GM19324 (cell line): ENCODE results near the gene PDE8A.

Source experiments
- ATAC-seq: cut with Tn5 transposase; IDR thresholded peaks from one replicate; pipeline ENCODE4 v1.9.1; 2021; ENCODE audit warnings: mild to moderate bottlenecking, moderate library complexity; ENCODE audit not compliant: unreplicated experiment, low FRiP score

PDE8A gene

GRCh38 chr15:85029221-85029620 is 47.6 kb downstream of the PDE8A start:
- no peak for ATAC-seq

DNA sequence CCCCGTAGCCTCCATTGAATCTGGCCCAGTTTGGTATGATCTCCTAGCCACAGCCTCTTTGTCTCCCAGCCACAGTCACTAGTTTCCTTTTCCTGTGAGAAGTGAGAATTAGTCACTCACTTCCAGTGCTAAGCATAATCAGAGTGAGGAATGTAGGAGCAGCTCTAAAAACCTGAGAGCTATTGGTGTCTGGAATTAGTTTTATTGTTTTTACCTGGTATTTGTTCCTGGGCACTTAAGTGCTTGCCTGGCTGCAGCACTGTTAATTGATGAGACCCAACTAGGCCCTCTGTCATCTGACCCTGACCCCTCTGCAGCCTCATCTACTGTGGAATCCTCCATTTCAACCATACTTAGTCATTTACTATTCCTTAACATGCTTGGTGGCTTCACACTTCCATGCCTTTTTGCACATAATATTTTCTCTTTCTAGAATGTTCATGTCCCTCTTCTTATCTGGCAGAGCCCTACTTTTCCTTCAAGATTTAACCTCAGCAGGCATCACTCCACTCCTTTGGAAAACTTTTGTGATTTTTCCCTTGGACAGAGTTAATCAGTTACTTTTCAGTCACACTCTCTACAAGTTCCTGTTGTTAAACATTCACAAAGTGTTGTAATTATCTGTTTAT is 48.8 kb downstream of the PDE8A start:
- ATAC-seq, result no peak

DNA sequence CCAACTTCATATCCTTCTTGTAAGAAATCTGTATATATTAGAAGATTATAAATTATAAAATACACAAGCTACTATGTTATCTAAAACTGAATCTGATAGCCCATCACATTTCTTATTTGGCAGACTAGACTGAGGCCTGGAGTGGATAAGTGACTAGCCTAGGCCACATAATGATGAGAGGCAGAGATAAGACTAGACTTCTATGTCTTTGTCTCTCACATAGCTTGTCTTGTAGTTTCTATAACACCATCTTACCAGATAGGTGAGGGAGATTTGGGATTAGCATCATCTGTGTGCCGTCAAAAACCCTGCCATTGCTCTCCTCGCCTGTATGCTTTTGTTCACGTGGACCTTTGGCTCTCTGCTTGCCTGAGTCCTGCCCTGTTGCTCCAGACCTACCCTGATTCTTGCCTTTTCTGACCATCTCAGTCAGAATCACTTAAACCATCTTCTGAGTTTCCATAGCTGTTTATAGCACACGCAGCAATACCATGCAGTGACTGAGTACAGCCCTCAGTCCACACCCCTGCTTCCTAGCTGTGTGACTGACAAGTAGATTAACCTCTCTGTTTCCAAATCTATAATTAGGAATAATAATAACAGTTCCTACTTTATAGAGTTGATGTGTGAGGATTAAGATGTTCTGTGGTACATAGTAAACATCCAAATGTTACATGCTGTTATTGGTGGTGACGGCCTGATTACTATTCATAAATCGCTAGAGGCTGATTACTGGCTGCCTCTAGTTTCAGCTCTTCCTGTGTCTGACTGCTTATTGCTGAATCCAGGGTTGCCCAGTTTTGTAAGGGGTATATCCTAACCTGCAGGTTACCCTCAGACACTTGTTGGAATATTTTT is 49.7 kb downstream of the PDE8A start:
- ATAC-seq, result no peak

DNA sequence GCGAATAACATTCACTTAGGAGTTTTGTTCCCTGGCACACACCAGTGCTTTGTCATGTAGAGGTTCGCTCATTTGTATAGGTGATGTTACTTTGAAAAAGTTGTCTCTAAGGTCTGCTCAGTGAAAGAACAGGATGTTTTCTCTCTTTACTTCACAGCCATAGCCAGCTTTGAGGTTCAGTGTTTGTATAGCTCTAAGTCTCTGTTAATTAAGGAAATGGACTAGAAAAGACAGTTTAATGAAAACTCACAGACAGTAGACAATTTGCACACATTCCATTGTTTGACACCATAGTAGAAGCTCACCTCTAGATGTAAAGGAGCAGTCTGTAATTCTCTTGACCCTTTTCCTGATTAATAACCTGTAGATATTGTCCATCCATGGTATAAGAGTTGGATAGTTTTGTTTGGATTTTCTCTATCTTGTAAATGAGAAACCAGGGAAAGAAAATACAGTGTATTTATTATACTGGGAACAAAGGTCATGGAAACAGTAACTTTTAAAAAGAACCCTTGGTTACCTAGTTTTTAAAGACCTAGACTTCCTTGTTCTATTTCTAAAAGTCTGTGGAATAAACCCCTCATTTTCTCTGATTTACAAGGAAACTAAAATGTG is 50.4 kb downstream of the PDE8A start:
- no peak for ATAC-seq

- no peak for ATAC-seq
Measured at GRCh38 chr15:85033148-85033547, 51.5 kb downstream of the PDE8A start.

DNA sequence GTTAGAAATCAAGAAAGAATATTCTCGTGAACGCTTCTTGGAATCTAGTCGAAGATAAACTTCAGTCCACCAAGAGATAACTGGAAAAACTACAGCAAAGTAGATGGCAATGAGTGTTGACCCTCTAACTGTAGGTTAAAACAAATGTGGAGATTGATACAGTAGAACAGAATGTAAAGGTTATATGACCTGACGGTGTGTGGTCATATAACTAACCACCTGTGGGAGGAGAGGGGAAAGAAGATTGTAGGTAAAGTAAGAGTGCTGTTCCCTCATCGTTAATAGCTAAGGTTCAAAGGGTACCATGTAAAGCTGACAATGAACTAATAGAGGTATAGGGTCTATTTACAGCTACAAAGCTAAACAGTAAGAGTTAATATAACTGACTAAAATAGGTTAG is 52.6 kb downstream of the PDE8A start:
- no peak for ATAC-seq

DNA sequence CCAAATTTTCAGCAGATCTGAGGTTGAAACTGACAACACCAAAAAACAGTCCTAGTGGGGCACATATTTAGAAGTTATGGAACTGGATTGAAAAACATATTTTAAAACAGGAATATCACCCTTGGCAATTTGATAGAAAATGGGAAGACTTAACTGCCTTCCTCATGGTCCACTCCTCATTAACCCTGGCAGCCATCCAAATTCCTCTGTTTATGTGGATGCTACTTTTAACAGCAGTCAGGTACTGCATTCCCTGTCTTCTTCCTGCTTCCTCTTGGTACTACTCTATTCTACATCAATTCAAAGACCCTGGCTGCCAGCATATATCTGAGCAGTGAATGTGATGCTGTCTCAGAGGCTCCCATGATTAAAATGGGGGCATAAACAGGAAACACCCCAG is 54.3 kb downstream of the PDE8A start:
- ATAC-seq, result no peak

DNA sequence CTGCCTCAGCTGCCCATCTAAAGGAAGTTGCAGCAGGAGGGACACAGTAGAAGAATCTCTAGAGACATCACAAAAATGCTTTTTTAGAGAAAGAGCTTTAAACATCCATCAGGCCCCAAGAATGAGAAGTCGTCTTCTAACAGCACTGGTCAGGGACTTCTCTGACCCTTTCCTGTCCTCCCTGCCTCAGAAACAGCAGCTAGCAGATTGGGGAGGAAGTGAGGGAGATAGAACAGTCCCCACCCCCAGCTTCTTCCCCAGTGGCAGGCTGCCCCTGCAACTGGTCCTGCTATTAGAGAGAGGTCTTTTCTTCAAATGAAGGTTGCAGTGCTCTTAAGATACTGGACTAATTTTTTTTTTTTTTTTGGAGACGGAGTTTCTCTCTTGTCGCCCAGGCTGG is 55.1 kb downstream of the PDE8A start:
- ATAC-seq, result no peak

DNA sequence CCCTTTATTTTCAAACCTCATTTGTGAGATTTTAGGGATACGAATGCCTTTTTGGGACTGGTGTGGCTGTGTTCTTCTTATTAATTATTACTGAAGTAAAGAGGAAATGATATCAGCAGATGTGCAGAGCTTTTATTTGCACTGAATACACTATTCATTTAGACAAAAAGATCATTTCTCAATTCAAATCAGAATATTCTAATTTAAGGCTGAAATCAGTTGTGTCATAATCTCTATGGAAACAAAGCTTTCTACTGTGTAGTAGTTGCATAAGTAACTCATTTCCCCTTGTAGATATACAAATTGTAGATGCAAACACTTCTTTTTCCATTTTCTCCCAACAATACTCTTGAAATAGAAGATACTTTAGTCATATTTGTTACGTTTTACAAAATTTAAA is 56.0 kb downstream of the PDE8A start:
- no peak for ATAC-seq

GRCh38 chr15:85041230-85041629 is 59.6 kb downstream of the PDE8A start:
- ATAC-seq, result no peak

GRCh38 chr15:85044251-85044853 is 62.7 kb downstream of the PDE8A start:
- peak; percentile 60 for ATAC-seq

DNA sequence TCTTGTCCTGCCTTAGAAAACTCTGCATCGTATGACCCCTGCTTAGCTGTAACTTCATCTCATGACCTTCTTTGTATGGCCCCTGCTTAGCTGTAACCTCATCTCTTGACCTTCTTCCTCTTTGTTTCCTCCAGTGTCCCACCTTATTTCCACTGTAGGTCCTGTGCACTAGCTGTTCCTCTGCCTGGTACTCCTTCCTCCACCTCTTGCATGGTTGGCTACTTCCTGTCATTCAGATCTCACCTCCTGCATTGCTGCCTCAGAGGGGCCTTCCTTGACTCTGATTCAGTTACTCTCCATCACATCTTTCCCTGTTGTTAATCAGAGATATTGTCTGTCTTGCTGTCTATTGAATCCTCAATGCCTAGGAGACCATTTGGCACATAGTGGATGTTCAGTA is 63.2 kb downstream of the PDE8A start:
- ATAC-seq, result no peak

GRCh38 chr15:85045615-85046014 is 64.0 kb downstream of the PDE8A start:
- no peak for ATAC-seq

DNA sequence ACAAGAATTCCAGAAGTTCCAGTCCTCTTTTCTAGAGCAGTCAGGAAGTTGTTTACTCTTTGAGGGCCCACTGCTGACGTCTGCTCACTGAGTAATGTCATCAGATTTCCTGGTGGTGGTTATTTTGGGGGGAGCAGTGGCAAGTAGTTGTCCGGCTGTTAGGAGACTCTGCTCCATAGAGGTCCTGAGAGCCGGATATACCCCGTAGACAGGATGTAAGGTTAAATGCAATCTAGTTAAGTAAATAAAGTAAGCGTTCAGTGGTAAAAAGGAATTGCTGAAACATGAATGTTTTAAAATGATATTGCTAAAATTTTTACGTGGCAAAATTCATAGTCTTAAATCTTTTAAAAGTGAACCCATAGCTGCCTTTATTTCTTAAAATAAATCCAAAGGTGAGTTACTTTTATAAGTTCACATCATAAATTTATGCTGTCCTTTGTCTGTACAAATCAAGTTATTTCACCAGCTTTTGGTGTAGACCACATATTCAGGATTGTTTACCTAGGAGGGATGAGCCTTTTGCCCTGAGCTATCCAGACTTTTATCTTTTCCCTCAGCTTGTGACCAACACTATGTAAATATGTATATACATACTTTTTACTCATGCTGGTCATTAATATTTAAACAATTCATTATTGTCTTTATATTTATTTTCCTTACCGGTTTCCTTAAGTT is 65.8 kb downstream of the PDE8A start:
- no peak for ATAC-seq

- no peak for ATAC-seq
Measured at GRCh38 chr15:85048430-85048829, 66.8 kb downstream of the PDE8A start.

DNA sequence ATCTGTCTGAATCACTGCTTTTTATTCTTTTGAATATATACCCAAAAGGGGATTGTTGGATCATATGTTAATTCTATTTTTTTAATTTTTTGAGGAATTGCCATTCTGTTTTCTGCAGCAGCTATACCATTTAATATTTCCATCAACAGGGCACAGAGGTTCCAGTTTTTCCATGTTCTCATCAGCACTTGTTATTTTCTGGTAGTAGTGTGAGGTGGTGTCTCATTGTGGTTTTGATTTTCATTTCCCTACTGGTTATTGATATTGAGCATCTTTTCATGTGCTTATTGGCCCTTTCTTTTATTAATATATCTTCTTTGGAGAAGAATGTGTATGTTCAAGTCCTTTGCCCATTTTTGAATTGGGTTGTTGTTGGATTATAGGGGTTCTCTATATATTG is 68.1 kb downstream of the PDE8A start:
- ATAC-seq, result no peak

- no peak for ATAC-seq
Measured at GRCh38 chr15:85059734-85060133, 78.1 kb downstream of the PDE8A start.

- no peak for ATAC-seq
Measured at GRCh38 chr15:85062560-85062959, 80.9 kb downstream of the PDE8A start.

- ATAC-seq, result no peak
Measured at GRCh38 chr15:85063088-85063487, 81.4 kb downstream of the PDE8A start.

DNA sequence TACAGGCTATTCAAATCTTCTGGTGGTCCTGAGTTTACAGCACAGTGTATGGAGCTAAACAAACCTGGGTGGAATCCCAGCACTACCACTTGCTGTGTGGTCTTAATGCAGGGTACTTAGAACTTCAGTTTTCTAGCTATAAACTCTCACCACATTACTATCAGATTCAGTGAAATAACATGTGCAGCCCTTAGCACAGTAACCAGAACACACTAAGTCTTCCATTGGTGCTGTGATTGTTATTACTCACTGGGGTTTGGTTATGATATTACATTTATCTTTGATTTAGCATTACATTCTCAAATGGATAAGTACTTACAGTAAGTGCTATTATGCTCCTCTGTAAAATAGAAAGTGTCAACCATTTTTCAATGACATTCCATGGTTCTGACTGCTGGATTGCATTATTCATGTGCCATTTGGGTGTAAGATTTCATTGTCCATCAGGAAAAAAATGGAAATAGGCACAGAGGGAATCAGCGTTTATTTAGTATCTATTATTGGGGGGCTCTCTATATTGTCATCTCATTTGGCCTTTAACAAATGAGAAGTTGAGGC is 81.9 kb downstream of the PDE8A start:
- no peak for ATAC-seq
